Panc1 (cell line): ENCODE measurements around the gene ST3GAL4. TPM values are rescaled to one million over a fixed set of nuclear protein-coding genes. Genes with fewer than 3 reads are reported as not detected.

Source experiments
- ATAC-seq: fragments of 200-7000 bp; cut with Tn5 transposase; 2 replicates; pipeline ENCODE4 v1.9.1; 2020; ENCODE audit warnings: mild to moderate bottlenecking, moderate library complexity
- BruUV-seq: library from RNA; stranded (reverse); fragments of 400-500 nt; replicated peaks from 2 replicates; lab custom pipeline; 2021; lab: Mats Ljungman, UMichigan
- CTCF ChIA-PET: fragments of 300-600 bp; sonication (Branson Sonifier 250); formaldehyde crosslinking; loops from one replicate; lab custom pipeline; 2022; ENCODE audit warnings: antibody characterized with exemption; lab: Charles Lee
- POLR2A ChIA-PET: fragments of 300-600 bp; sonication (Branson Sonifier 250); formaldehyde crosslinking; loops from one replicate; lab custom pipeline; 2022; ENCODE audit warnings: antibody characterized with exemption; lab: Charles Lee
- DNase-seq: peaks from one replicate; pipeline ENCODE4 v3.0.0-alpha.2; 2010; ENCODE audit warnings: low read depth, low spot score
- H3K27ac ChIP-seq: 2 replicates; pipeline ENCODE4 v1.5.1; 2011; ENCODE audit warnings: mild to moderate bottlenecking, low read length, inconsistent platforms
- H3K27me3 ChIP-seq: fragments of 200-500 bp; sonication (Bioruptor generic); 2 replicates; pipeline ENCODE4 v1.6.0; 2014; ENCODE audit warnings: low read length, inconsistent platforms; ENCODE audit not compliant: control insufficient read depth, insufficient read depth
- H3K36me3 ChIP-seq: fragments of 200-500 bp; sonication (Bioruptor generic); 2 replicates; pipeline ENCODE4 v1.5.1; 2014; ENCODE audit warnings: inconsistent platforms, mild to moderate bottlenecking, low read length, moderate library complexity; ENCODE audit not compliant: control insufficient read depth, insufficient read depth
- H3K4me1 ChIP-seq: 2 replicates; pipeline ENCODE4 v1.5.1; 2011; ENCODE audit warnings: inconsistent platforms, mild to moderate bottlenecking, low read length, moderate library complexity; ENCODE audit not compliant: control insufficient read depth, insufficient read depth
- H3K4me3 ChIP-seq, 2 experiments: 2 replicates each; pipeline ENCODE4 v1.5.1; 2011 to 2012; ENCODE audit warnings: low read depth in 2 of 2, low read length in 2 of 2, mild to moderate bottlenecking in 2 of 2, inconsistent platforms in 1 of 2, moderate library complexity in 1 of 2
- H3K9me3 ChIP-seq: fragments of 200-500 bp; sonication (Bioruptor generic); 2 replicates; pipeline ENCODE4 v1.5.1; 2014; ENCODE audit warnings: low read depth, mild to moderate bottlenecking, inconsistent platforms, low read length, moderate library complexity; ENCODE audit not compliant: control insufficient read depth, insufficient read depth
- POLR2AphosphoS5 ChIP-seq: IDR thresholded peaks from 2 replicates; pipeline ENCODE4 v1.6.1; 2012; ENCODE audit warnings: mild to moderate bottlenecking, low read depth, low read length, moderate library complexity
- SIN3A ChIP-seq: IDR thresholded peaks from 2 replicates; pipeline ENCODE4 v1.6.1; 2012; ENCODE audit warnings: low read depth, mild to moderate bottlenecking, low read length, moderate library complexity, borderline replicate concordance; ENCODE audit not compliant: insufficient read depth
- TCF7L2 ChIP-seq: IDR thresholded peaks from 2 replicates; pipeline ENCODE4 v1.6.1; 2011; ENCODE audit warnings: mild to moderate bottlenecking, low read depth, low read length, inconsistent platforms
- in situ Hi-C: cut with HindIII; loops from 2 replicates; pipeline ENCODE4 v1.10.0; 2016; ENCODE audit warnings: low sequenced_read_pairs, low pct_unique_long_range_greater_than_20kb
- intact Hi-C: fragments of 100-400 bp; cut with micrococcal nuclease; formaldehyde crosslinking; loops from one replicate; pipeline ENCODE4 v1.10.0; 2022; ENCODE audit not compliant: unreplicated experiment
- total RNA-seq: library from RNA; stranded (reverse); gene quantifications from one replicate; pipeline ENCODE4 v1.2.1, GENCODE V29; 2021; ENCODE audit not compliant: unreplicated experiment
- TF ChIP-seq, protein P1 (sequence below): fragments of 450-650 bp; IDR thresholded peaks from 2 replicates; pipeline ENCODE4 v1.5.1; 2017; ENCODE audit warnings: mild to moderate bottlenecking
- TF ChIP-seq, protein P2 (sequence below), 2 experiments: IDR thresholded peaks; 2 replicates each; pipeline ENCODE4 v1.6.1; 2011 to 2012; ENCODE audit warnings: low read depth in 2 of 2, control low read depth in 1 of 2, low read length in 1 of 2, mild to moderate bottlenecking in 1 of 2, moderate library complexity in 1 of 2; ENCODE audit not compliant: insufficient read depth in 1 of 2

Gene ST3GAL4
- total RNA-seq, 1 experiment from 2014 or later: 56.6 TPM

GRCh38 chr11:126391970-126392632, 36.6 kb downstream of the ST3GAL4 start:
- intact Hi-C loops: no loop called here
- no peaks in the 10 kb centered on the region for H3K36me3 ChIP-seq
- H3K4me1 ChIP-seq: peaks cover 4% of the 10 kb centered on the region; the same call in 1 of the 2 replicates
- no peaks in the 10 kb centered on the region for H3K27me3 ChIP-seq
- no peaks in the 10 kb centered on the region for H3K9me3 ChIP-seq
- ATAC-seq (no peak), DNase-seq (no peak)
- ChIA-PET POLR2A (no interaction called here), CTCF (no interaction called here)
- H3K27ac ChIP-seq: no peak overlapping the region
- in situ Hi-C loops: no loop called here
- TF ChIP-seq POLR2AphosphoS5 (no peak), SIN3A (no peak), TCF7L2 (no peak)
- TF ChIP-seq, protein P1, sequence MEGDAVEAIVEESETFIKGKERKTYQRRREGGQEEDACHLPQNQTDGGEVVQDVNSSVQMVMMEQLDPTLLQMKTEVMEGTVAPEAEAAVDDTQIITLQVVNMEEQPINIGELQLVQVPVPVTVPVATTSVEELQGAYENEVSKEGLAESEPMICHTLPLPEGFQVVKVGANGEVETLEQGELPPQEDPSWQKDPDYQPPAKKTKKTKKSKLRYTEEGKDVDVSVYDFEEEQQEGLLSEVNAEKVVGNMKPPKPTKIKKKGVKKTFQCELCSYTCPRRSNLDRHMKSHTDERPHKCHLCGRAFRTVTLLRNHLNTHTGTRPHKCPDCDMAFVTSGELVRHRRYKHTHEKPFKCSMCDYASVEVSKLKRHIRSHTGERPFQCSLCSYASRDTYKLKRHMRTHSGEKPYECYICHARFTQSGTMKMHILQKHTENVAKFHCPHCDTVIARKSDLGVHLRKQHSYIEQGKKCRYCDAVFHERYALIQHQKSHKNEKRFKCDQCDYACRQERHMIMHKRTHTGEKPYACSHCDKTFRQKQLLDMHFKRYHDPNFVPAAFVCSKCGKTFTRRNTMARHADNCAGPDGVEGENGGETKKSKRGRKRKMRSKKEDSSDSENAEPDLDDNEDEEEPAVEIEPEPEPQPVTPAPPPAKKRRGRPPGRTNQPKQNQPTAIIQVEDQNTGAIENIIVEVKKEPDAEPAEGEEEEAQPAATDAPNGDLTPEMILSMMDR: no peak
- TF ChIP-seq, protein P2, sequence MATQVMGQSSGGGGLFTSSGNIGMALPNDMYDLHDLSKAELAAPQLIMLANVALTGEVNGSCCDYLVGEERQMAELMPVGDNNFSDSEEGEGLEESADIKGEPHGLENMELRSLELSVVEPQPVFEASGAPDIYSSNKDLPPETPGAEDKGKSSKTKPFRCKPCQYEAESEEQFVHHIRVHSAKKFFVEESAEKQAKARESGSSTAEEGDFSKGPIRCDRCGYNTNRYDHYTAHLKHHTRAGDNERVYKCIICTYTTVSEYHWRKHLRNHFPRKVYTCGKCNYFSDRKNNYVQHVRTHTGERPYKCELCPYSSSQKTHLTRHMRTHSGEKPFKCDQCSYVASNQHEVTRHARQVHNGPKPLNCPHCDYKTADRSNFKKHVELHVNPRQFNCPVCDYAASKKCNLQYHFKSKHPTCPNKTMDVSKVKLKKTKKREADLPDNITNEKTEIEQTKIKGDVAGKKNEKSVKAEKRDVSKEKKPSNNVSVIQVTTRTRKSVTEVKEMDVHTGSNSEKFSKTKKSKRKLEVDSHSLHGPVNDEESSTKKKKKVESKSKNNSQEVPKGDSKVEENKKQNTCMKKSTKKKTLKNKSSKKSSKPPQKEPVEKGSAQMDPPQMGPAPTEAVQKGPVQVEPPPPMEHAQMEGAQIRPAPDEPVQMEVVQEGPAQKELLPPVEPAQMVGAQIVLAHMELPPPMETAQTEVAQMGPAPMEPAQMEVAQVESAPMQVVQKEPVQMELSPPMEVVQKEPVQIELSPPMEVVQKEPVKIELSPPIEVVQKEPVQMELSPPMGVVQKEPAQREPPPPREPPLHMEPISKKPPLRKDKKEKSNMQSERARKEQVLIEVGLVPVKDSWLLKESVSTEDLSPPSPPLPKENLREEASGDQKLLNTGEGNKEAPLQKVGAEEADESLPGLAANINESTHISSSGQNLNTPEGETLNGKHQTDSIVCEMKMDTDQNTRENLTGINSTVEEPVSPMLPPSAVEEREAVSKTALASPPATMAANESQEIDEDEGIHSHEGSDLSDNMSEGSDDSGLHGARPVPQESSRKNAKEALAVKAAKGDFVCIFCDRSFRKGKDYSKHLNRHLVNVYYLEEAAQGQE (IDR thresholded peaks at IDR 0.05; ENCODE audit: insufficient read depth in 1 of 2, low read depth in 2 of 2, low read length in 1 of 2): no peak
- H3K4me3 ChIP-seq: no peak overlapping the region
- no TSS peak for BruUV-seq

DNA sequence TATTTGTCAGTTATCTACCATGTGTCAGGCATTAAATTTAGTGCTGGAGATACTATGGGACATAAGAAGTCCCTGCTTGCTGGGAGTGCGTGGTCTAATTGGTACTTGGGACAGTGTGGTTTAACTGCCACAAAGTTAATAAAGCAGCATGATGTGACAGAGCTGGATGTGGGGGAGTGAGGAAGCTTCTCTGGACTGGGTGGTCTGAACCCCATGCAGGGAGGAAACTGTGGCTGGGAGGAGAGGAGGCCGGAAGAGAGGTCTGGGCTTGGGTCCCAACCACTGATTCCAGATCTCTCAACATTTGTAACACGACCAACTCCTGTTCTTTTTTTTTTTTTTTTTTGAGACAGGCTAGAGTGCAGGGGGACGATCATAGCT, 37.1 kb downstream of the ST3GAL4 start:
- CTCF ChIA-PET: no interaction called here
- H3K27me3 ChIP-seq: no peaks in the 10 kb centered on the region
- no peak overlapping the region for H3K4me3 ChIP-seq
- intact Hi-C loops: no loop called here
- H3K9me3 ChIP-seq: no peaks in the 10 kb centered on the region
- H3K4me1 ChIP-seq: 0 out of 2 replicates have a peak, but pooled peaks cover 3% of the 10 kb centered on the region
- DNase-seq (no peak), ATAC-seq (no peak)
- BruUV-seq: no TSS peak
- TF ChIP-seq SIN3A: no peak
- no peak for TF ChIP-seq POLR2AphosphoS5
- TF ChIP-seq, protein P2 (IDR thresholded peaks at IDR 0.05; ENCODE audit: insufficient read depth in 1 of 2, low read depth in 2 of 2, low read length in 1 of 2): no peak
- TF ChIP-seq, protein P1: no peak
- TF ChIP-seq TCF7L2: no peak
- H3K36me3 ChIP-seq: no peaks in the 10 kb centered on the region
- H3K27ac ChIP-seq: no peak overlapping the region
- POLR2A ChIA-PET: no interaction called here
- in situ Hi-C loops: no loop called here
